Measurements from ENCODE around the gene CAMTA1.
A peak's percentile ranks its signal among the peaks of the same experiment; 100 is the strongest.

CAMTA1 gene

DNA sequence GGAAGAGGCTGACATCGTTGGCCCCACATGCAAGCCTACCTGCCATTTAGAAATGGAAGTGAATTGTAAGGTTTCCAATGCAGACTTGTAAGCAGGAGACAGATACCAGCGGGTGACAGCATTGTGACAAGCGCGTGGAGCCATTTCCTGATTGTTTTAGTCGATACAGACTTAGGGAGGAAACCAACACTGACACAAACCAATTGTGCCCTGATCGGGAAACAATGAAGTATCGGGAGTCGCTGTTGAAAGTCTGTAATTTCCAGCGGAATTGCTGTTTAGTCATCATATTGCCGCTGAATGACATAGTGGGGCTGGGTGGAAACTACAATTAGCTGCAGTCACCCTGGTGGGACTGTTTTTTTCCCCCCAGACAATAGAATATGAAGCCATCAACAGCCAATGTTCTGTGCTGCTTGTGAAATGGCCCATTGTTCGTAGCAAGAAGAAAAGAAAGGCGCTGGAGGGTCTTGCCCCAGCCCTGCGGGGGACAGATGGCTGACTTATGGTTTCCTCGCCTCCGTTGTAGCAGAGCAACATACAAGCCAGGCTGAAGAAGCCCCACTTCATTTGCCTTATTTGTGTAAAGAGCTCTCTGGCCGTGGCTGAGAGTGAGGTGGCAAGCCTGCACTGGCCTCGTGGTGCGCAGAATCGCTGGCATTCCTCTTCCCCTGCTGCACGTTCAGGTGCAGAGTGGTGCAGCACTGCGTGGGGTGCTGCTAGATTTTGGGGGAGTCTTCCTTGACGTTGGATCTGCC, 462.7 kb downstream of the CAMTA1 start:
- peak in 23 of 56 donors; percentile 4 to 68 (median 18) for DNase-seq

GRCh38 chr1:7248549-7249199, 463.4 kb downstream of the CAMTA1 start:
- no peak for DNase-seq

DNA sequence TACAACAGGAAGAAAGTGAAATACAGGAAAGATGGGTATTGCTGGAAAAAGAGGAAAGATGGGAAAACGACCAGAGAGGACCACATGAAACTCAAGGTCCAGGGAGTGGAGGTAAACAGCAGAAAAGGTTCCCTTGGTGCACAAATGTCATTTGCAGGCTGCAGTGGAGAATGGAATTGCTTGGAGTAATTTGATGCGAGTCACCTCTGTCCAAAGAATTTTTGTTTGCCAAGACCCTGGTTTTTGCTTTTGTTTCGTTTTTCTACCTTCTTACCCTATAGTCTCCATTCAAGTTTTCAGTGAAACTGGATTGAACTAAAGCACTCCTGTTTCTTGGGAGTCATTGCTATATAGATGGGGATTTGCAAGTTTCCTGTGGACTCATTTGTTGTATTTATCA, 464.3 kb downstream of the CAMTA1 start:
- DNase-seq = no peak

DNA sequence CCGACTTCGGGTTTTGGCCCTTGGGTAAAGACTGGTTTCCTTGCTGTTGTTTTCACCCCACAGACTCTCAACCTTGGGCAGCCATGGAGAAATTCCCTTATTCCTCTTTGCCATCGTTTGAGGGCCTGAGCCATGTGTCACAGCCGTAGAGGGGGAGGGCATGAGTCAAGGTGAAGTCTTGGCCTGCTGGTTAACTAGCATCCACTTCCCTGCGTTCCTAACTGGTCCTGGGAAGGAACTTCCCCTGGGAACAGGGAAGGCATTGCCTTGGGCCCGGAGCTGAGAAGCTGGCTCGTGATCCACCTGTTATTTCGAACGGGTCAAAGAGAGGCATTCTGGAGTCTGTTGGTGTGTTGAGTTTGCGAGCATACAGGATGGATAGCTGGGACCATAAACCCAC, 464.9 kb downstream of the CAMTA1 start:
- no peak for DNase-seq

GRCh38 chr1:7250597-7251453, 465.6 kb downstream of the CAMTA1 start:
- no peak for DNase-seq

DNA sequence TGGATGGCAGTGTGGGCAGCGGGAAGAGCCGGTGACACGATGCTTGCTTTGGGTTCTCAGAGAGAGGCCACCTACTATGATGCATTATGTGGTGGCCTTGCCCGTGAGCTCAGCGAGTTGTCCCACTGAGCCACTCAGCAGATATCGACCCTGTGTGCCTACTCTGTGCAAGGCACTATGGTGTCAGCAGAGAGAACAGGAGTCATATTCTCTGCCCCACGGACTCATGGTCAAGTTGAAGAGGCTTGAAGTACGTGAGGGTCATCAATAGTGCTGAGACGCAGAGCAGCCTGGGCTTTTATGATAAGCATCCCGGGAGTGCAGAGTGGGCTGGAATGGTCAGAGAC, 466.2 kb downstream of the CAMTA1 start:
- no peak for DNase-seq

DNA sequence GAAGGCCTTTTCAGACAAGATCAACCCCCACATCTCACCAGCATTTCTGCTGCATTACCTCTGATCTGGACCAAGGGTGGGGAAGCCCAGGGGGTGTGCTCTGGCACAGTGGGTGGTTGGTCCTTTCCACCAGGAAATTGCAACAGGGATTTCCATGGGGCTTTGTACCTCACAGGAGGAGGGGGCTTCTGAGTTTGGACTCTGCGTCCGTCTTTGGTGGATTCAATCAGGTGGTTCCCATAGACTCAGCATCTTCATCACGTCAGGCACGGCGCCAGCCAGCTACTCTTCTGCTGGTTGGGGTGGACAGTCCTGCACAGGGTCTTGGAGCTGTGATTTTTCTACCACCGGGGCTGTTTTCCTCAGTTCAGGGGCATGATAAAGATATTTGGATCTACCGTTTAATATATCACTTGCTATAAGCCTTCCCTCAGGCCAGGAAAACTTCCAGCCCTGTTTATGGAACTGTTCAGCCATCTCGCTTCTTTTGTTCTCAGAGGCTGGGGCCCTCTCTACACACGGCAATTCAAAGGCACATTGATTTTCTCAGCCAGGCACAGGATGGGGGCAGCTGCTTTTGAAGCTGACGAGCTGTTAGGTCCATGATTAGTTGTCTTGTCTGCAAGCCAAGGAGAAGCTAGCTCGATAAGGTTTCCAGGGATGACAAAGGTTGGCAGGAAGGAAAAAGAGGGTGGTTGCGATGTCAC, 467.3 kb downstream of the CAMTA1 start:
- DNase-seq = no peak

- no peak for DNase-seq
Measured at GRCh38 chr1:7253118-7253480, 467.8 kb downstream of the CAMTA1 start.

DNA sequence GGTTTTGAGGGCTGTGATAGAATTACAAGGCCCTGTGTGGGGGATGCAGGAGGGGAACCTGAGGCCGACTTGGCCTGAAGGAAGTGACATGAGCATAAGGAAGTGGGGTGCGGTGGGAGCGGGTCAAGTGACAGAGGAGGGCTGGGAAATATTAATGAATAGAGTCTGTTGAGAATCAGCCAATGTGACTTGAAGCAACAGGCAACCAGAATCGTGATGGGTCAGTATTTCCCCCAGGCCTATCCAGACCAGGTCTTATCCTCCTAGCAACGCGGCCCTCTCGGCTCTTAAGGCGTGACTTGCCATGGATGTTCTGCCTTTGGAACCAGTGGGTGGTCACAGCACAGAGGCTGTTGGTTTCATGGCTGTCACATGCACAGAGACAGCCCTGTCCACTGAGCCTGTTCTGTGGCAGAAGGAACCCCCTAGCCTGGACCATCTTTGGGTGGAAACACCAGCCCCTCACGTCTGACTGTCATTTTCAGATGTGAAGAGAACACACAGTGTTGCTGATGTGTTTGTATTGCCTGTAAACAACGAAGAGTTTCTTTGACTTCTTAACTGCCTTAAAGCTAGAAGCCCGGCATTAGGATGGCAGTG, 468.8 kb downstream of the CAMTA1 start:
- DNase-seq = no peak

DNA sequence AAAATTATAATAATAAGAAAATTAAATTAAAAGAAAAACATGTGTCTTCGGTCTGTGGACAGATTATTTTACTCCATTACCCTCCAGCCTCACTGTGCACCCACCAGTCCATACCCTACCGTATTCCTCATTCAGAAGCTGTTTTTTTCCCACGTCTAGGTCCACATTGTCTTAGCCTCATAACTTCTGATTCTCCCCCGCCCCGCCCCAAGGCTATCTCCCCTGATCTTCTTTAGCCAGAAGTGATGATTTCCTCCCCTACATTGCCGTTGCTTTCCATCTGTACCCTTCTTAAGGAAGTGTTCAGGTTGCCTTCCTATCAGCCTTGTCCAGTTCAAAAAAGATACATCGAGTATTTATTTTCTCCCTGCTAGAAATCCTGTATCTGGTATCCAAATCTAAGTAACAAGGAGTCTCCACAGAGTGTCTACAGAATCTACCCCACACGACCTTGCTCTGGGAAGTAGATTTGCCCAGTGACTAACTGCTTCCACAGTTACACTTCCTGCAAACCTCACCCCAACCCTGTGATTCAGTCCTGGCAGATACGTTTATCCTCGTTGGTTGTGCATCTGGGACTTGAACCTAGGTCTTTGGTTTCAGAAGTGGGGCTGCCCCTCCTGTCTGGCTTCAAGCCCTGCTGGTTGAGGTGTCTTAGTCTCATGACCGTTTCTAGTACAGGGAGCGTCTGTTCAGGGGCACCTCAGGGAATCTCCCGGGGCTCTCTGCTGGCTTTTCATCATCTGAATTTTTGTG, 470.2 kb downstream of the CAMTA1 start:
- no peak for DNase-seq

- no peak for DNase-seq
Measured at GRCh38 chr1:7256526-7256925, 471.3 kb downstream of the CAMTA1 start.

GRCh38 chr1:7257225-7257624, 472.0 kb downstream of the CAMTA1 start:
- DNase-seq = no peak

DNA sequence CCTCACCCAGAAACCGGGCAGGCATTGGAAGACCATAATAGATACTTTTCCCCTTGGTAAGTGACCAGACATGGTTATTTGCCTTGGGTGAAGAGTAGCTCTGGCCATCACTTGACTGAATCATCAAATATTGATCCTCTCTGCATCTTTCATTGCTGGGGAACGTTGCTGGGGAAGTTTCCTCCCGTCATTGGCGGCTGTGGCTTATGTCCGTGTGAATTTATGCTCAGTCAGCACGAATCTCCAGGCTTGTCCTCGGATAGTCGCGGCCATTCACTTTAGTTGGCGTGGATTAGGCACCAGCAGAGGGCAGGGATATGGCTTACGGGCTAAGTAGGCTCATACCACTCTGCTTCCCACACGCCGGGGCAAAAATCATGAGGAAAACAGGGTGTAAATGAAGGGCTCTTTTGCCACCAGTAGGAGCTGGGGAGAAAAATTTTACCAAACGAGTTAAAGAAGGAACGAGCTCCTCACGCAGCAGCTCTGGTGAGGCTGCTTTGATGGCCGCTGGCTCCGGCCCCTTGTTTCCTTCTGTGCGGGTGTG, 473.4 kb downstream of the CAMTA1 start:
- DNase-seq = no peak

- no peak for DNase-seq
Measured at GRCh38 chr1:7259955-7260354, 474.7 kb downstream of the CAMTA1 start.

- DNase-seq = no peak
Measured at GRCh38 chr1:7261490-7261889, 476.2 kb downstream of the CAMTA1 start.

GRCh38 chr1:7262611-7263010, 477.4 kb downstream of the CAMTA1 start:
- DNase-seq = no peak

DNA sequence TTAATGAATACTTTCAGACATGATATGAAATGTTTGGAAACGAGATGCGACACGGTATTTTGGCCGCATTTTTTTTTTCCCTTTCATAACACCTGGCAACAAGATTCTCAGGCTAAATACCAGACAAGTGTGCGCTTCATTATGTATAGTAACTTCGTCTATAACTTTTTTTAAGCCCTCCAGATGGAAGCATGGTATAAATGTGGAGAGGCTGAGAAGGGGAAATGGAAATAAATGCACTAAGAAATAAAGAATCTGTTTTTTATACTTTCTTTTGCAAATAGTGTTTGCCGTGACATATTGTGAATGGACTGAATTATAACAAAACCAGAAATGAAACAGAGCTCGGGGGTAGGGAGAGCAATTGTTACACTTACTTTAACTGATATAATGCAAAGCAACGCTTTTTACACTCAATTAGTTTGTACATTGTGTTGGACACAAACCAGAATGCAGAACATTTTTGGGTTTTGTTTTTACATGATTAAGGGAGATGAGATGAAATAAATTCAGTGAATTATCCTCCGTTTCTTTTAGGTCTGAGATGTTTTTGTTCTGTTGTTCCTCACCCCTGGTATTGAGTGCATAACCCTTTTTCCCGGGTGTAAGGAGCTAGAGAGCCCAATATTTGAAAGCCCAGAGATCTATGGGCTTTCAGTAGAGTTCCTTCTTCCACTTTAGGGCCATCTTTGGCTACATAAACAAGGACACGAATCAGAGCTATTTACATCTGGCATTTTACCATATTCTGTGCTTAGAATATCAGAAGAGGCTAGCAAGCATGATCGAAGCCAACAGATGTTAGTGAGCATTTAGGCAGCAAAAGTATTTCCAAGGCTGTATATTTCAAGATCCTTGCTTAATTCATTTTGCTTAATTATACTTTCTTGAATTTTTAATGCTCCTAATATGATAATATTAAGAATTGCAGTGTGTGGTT, 478.0 kb downstream of the CAMTA1 start:
- no peak for DNase-seq

DNA sequence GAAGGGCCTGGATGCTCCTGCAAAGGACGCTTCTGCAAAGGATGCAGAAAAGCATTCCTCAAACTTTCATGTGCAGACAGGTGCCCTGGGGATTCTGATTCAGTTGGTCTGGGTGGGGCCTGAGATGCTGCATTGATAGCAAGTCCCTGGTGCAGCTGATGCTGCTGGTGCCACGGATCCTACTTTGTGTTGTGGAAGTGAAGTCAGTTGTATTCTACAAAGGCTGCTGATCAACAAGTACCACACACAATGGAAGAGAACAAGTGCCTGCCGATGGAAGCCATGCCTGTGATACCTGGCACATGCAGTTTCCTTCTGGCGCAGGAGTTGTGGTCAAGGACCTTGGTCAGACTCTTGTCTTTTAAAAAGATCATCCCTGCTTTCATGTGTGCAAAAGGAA, 478.8 kb downstream of the CAMTA1 start:
- no peak for DNase-seq

DNA sequence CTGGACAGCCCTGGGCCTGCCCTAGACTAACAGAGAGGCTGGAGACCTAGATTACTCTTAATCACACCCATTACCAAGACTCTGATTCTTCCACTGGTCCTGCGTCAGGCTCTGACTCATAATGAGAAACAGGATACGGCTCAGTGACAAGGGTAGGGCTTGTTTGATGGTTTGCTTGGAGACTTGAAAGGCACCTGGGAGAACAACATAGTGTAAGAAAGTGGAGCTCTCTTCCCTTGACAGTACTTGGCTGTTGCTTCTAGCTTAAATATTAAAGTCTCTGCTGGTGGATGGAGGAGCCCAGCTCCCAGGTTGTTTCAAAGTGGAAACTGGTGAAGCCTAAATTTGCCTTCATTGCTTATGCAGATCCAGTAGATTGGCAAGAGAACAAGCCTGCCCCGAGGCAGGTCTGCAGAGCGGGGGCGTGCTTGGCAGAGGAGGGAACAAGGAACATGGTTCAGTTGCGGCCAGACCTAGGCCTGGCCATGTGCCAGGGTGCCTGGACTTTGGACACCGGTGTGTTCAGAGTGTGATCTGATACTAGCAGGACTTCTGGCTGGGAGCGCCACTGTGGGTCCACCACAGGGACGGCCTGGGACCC, 480.6 kb downstream of the CAMTA1 start:
- DNase-seq = no peak

Measured in nucleus accumbens (tissue), 56 donors.